Activated CD8-positive, alpha-beta memory T cell treated with anti-CD3 and anti-CD28 coated beads for 4 hours (primary cell): ENCODE data around the gene PEPD.
"Not testable (repeated sequence)": the region's sequence is repeated elsewhere in the genome, so short reads cannot be mapped to it uniquely, and the experiment has no call there.

Source experiments
- DNase-seq, 2 donors: peaks; one replicate each; pipeline ENCODE4 v3.0.0-alpha.2; 2020; ENCODE audit warnings: low read depth in 2 of 2

The PEPD gene

DNA sequence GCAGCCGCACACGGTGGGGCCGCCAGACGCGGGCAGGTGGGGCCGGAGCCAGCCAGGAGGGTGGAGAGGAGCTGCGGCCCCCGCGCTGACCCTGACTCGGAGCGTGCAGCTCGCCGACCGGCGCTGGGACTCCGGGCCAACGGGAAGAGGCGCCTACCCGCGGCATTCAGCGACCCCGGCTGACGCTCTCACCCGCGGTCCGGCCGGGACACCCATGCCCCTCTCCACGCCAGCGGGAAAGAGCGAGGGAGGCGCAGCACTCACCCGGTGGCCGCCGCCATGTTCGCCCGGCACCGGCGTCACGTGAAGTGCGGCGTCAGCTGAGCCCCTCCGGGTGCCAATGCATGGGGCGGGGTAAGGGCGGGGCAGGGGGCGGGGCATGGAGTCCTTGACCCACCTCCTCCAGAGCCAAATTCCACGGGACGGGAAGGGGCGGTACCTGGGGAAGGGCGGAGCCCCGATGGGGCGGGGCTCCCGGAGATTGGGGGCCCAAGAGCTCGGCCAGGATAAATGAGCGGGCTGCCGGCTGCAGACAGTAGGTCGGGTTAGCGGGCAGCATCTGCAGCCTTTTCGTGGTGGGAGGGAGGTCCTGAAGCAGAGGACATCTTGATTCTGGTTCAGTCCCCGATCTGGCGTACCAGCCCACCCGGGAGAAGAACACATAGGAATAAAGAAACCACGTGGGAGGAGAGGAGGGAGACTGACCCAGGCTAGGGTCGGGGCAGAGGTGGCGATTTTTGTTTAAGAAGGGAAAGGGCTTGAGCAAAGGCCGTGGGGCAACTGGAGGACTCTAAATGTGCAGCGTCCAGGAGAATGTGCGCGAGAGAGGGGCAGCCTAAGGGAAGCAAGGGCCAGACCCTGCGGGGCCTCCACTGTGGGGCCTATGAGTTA lies at the start of gene PEPD:
PEPD (minus strand) TSS at position 312 of the 891 bp plus-strand sequence; CDS start at position 281, 31 bp downstream.
- peak; percentile 72 to 75 for DNase-seq

- no peak for DNase-seq
These were observed 48.2 kb upstream of the PEPD start for GRCh38 chr19:33569821-33570220.

- no peak for DNase-seq
These were observed 47.1 kb upstream of the PEPD start for GRCh38 chr19:33568706-33569105.

GRCh38 chr19:33564836-33565338 lies 43.3 kb upstream of the PEPD start:
- DNase-seq = no peak

- no peak for DNase-seq
These were observed 41.0 kb upstream of the PEPD start for GRCh38 chr19:33562636-33563035.

- DNase-seq = not testable (repeated sequence)
These were observed 40.1 kb upstream of the PEPD start for GRCh38 chr19:33561666-33562065.

GRCh38 chr19:33561261-33561660 lies 39.7 kb upstream of the PEPD start:
- DNase-seq = no peak

GRCh38 chr19:33559996-33560395 lies 38.4 kb upstream of the PEPD start:
- DNase-seq = no peak

DNA sequence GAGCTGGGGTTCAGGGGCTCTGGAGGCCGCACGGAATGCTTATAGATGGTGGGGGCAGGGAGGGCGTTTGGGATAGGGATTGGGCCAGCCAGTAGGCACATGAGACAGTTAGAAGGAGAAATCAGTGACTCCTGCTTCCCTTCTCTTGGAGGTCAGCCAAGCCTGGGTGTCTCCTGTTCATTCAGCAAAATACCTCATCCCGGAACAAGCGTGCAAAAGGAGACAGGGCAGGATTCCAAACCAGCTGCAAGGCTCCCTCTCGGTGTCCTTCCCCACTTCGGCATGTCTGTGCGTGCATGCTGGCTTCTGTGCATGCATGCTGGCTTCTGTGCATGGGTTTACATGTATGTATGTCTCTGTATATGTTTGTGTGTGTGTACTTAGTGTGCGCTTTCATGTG lies 37.3 kb upstream of the PEPD start:
- no peak for DNase-seq

- DNase-seq = no peak
These were observed 36.6 kb upstream of the PEPD start for GRCh38 chr19:33558151-33558550.

DNA sequence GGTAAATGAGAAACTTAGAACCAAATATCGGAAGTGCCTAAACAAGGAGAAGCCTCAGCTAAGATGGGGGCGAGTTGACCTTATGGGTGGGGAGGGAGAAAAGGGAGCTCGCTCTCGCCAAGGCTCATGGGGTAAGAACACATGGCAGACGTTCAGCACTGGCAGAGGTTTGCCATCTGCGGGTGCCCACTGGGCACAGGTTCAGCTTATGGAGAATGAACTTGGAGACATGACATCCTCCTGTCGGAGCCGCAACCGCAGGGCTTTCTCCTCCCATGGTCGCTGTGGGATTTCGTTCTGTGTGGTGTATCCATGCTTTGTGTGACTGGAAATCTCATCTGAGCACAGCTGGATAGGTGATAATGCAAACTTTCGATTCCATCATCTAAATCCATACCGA lies 36.1 kb upstream of the PEPD start:
- no peak for DNase-seq

- DNase-seq = no peak
These were observed 35.6 kb upstream of the PEPD start for GRCh38 chr19:33557196-33557595.

- DNase-seq = no peak
These were observed 34.7 kb upstream of the PEPD start for GRCh38 chr19:33556261-33556660.

DNA sequence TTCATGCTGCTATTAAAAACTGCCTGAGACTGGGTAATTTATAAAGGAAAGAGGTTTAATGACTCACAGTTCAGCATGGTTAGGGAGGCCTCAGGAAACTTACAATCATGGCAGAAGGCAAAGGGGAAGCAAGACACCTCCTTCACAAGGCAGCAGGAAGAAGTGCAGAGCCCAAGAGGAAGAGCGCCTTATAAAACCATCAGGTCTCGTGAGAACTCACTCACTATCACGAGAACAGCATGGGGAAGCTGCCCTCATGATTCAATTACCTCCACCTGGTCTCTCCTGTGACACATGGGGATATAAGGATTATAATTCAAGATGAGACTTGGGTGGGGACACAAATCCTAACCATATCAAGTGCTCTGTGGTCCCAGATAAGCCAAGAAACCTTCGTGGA lies 34.1 kb upstream of the PEPD start:
- DNase-seq = not testable (repeated sequence)

DNA sequence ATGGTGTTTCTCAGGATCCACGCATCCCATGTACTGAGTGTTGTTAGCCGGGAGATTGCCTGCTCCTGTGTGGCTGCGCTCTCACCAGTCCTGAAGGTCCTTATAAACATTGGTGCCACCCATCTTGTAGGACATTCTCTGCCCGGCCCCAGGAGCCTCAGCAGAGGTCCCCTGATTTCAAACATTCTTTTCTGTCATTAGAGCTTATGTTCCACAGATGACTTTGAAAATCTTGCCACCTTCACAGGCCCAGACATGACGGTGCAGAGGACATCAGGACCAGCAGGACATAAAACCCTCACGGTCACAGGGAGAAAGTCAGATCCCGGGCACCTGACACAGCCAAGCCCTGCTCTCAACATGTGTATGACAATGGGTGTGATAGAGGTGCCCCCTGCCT lies 33.2 kb upstream of the PEPD start:
- no peak for DNase-seq

- no peak for DNase-seq
These were observed 32.8 kb upstream of the PEPD start for GRCh38 chr19:33554391-33554790.

DNA sequence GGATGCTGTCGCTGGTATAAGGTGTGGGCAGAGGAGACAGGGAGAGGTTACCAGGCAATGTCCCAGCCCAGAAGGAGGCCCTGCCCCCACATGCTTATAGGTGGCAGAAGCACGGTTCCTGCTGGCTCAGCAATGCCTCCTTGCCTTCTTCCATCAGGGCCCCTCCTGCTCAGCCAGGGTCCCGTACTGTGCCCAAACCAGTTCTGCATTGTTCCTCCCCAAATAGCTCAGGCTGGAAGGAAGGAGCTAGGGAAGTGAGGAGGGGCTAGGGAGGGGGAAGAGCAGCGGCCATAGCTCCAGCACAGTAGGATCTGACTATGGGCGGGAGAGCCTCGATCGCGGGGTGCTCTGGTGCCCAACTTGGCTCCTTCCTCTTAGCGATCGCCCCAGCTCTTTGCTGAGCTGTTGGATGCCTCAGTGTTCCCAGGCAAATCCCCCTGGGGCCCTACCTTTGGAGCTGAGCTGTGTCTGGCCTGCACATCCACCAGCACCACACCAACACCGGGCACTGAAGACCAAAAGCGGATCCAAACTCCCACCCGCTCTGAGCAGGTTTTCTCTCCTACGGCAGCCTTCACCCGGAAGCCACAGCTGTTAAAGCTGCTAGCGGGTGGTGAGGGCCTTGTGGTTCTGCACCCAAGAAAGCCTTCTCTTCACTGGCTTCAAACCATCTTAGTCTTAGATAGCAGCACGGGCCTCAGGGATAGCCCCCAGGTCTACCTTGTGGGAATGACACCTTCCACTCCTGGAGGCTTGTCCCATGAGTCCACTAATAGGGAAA lies 32.1 kb upstream of the PEPD start:
- no peak for DNase-seq

- DNase-seq = no peak
These were observed 31.3 kb upstream of the PEPD start for GRCh38 chr19:33552928-33553279.

DNA sequence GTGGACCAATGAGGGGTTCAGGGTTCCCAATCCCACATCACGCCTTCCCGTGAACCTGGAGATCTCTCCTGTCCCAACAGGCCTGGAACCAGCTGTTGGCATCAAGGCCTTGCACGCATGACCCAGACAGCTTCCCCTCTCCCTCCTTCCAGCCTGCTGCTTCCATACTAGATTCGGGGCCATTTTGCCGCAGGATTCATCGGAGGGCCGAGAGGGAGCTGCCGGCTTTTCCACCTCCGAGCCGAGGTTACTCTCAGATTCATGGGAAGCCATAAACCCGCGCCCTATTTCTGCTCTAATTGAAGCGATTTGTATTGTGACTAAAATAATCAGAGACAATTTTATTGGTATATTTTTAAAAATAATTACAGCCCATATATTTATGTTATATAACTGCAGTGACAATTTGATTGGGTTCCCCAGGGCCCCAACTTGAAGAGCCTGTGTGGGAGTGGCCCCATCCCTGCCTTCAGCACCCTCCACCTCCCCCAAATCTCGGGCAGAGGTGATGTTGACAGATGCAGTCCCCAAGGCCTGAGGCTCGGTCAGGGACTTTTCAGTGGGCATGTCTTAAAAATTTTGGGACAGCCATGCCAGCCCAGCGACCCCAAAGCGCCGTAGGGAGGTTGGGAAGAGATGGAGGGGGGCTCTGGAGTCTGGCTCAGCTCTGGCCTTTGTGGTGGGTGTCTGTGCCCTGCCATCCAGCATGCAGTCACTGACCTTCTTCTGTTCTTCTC lies 30.8 kb upstream of the PEPD start:
- no peak for DNase-seq

DNA sequence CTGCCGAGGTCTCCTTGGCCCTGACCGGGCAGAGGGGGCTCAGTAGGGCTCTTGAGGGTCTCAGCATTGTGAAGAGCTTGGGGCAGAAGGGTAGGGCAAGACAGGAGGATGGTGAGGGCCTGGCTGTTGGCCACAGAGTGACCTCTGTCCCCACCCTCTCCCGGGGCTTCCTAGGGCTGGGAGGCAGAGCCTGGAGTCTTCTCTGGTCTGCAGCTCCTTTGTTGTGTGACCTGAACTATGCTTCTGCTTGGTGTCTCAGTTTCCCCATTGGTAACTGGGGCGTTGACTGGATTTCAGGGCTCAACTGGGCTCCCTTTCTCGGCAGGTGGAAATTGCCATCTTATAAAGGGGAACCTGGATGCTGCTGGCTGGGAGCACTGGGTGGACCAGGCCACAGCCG lies 30.1 kb upstream of the PEPD start:
- DNase-seq = no peak

- no peak for DNase-seq
These were observed 29.2 kb upstream of the PEPD start for GRCh38 chr19:33550768-33551167.

GRCh38 chr19:33547676-33548075 lies 26.1 kb upstream of the PEPD start:
- no peak for DNase-seq
